ENCODE measurements around the gene LRRC7. TPM values are rescaled to one million over a fixed set of nuclear protein-coding genes. Genes with fewer than 3 reads are reported as not detected.

LRRC7 gene
- total RNA-seq, 2 experiments from 2014 or later, result 0.14 to 0.20 TPM

DNA sequence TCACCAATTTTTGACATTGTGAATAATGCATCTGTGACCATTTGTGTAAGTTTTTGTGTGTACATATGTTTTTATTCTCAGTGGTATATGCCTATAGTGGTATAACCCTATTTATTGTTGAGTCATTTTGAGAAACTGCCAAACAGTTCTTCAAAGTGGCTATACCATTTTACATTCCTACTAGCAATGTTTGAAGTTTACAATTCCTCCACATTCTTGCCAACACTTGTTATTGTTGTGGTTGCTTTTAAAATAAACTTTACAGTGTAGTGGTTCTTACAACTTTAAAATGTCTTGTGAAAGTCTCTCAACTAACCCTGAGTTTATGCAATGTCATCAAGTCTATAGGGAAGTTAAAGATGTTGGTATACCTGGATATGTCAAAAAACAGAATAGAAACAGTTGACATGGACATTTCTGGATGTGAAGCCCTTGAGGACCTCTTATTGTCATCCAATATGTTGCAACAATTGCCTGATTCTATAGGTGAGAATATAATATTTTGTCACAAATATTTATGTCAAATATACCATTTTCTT, 418.2 kb downstream of the LRRC7 start:
- Mint-ChIP-seq H3K27ac (no peak overlapping the region), H3K36me3 (ENCODE audit: low read depth) (no peaks in the 10 kb centered on the region), H3K9me3 (peaks cover 2% of the 10 kb centered on the region), H3K27me3 (no peaks in the 10 kb centered on the region), H3K4me1 (ENCODE audit: low read depth) (no peaks in the 10 kb centered on the region), H3K4me3 (no peak overlapping the region)
- Histone ChIP-seq H3K27me3 (ENCODE audit: control insufficient read depth in 1 of 2, insufficient read depth in 2 of 2, low read length in 2 of 2) (no peaks in the 10 kb centered on the region), H3K27ac (ENCODE audit: low read depth in 1 of 2, low read length in 2 of 2) (no peak overlapping the region), H3K4me3 (ENCODE audit: low read length) (no peak overlapping the region), H3K9me3 (ENCODE audit: control insufficient read depth in 1 of 2, insufficient read depth in 1 of 2, low read length in 2 of 2) (peaks cover 0 to 4% of the 10 kb centered on the region in 2 experiments), H3K36me3 (ENCODE audit: insufficient read depth, low read length) (no peaks in the 10 kb centered on the region), H3K4me1 (ENCODE audit: insufficient read depth, low read length) (no peaks in the 10 kb centered on the region)
- no peak for TF ChIP-seq CTCF (IDR thresholded peaks at IDR 0.05)
- no peak for ATAC-seq (ENCODE audit: poor library complexity)
- no peak for DNase-seq
- POLR2A ChIA-PET, result no interaction called here
- intact Hi-C loops (cut with DNase I, micrococcal nuclease), result no loop called here
- CTCF ChIA-PET, result no interaction called here

- POLR2A ChIA-PET, result no interaction called here
- Mint-ChIP-seq H3K27me3 (no peaks in the 10 kb centered on the region), H3K27ac (no peak overlapping the region), H3K4me3 (no peak overlapping the region), H3K36me3 (ENCODE audit: low read depth) (no peaks in the 10 kb centered on the region), H3K9me3 (peaks cover 2% of the 10 kb centered on the region), H3K4me1 (ENCODE audit: low read depth) (no peaks in the 10 kb centered on the region)
- no peaks in the 10 kb centered on the region for H3K4me1 ChIP-seq (ENCODE audit: insufficient read depth, low read length)
- H3K27ac ChIP-seq (ENCODE audit: low read depth in 1 of 2, low read length in 2 of 2), result no peak overlapping the region
- peaks cover 0 to 4% of the 10 kb centered on the region in 2 experiments for H3K9me3 ChIP-seq (ENCODE audit: control insufficient read depth in 1 of 2, insufficient read depth in 1 of 2, low read length in 2 of 2)
- TF ChIP-seq CTCF (IDR thresholded peaks at IDR 0.05), result no peak
- CTCF ChIA-PET, result no interaction called here
- H3K4me3 ChIP-seq (ENCODE audit: low read length), result no peak overlapping the region
- no peak for ATAC-seq (ENCODE audit: poor library complexity)
- intact Hi-C loops (cut with DNase I, micrococcal nuclease), result no loop called here
- H3K27me3 ChIP-seq (ENCODE audit: control insufficient read depth in 1 of 2, insufficient read depth in 2 of 2, low read length in 2 of 2), result no peaks in the 10 kb centered on the region
- H3K36me3 ChIP-seq (ENCODE audit: insufficient read depth, low read length), result no peaks in the 10 kb centered on the region
- DNase-seq, result no peak
These were observed 420.2 kb downstream of the LRRC7 start for GRCh38 chr1:69987881-69988280.

GRCh38 chr1:69991644-69992043, 423.9 kb downstream of the LRRC7 start:
- no peaks in the 10 kb centered on the region for H3K4me1 ChIP-seq (ENCODE audit: insufficient read depth, low read length)
- no peak overlapping the region for H3K4me3 ChIP-seq (ENCODE audit: low read length)
- H3K4me3 Mint-ChIP-seq, result no peak overlapping the region
- ATAC-seq (ENCODE audit: poor library complexity), result no peak
- H3K27ac Mint-ChIP-seq, result no peak overlapping the region
- no peak for DNase-seq
- H3K9me3 ChIP-seq (ENCODE audit: control insufficient read depth in 1 of 2, insufficient read depth in 1 of 2, low read length in 2 of 2), result peaks cover 0 to 4% of the 10 kb centered on the region in 2 experiments
- no peaks in the 10 kb centered on the region for H3K27me3 Mint-ChIP-seq
- CTCF ChIA-PET, result no interaction called here
- no peak overlapping the region for H3K27ac ChIP-seq (ENCODE audit: low read depth in 1 of 2, low read length in 2 of 2)
- no peaks in the 10 kb centered on the region for H3K36me3 ChIP-seq (ENCODE audit: insufficient read depth, low read length)
- POLR2A ChIA-PET, result no interaction called here
- no peak for TF ChIP-seq CTCF (IDR thresholded peaks at IDR 0.05)
- intact Hi-C loops (cut with DNase I, micrococcal nuclease), result no loop called here
- H3K27me3 ChIP-seq (ENCODE audit: control insufficient read depth in 1 of 2, insufficient read depth in 2 of 2, low read length in 2 of 2), result no peaks in the 10 kb centered on the region
- H3K9me3 Mint-ChIP-seq, result no peaks in the 10 kb centered on the region
- no peaks in the 10 kb centered on the region for H3K36me3 Mint-ChIP-seq (ENCODE audit: low read depth)
- H3K4me1 Mint-ChIP-seq (ENCODE audit: low read depth), result no peaks in the 10 kb centered on the region

Data from CD4-positive, alpha-beta T cell (primary cell).